AG09309 (cell line): ENCODE results near the gene RPS18.

Experiments used
- DNase-seq: peaks from one replicate; pipeline ENCODE4 v3.0.0-alpha.2; 2010; ENCODE audit warnings: low read depth
- H3K4me3 ChIP-seq: 2 replicates; pipeline ENCODE4 v1.5.1; 2011; ENCODE audit warnings: mild to moderate bottlenecking, low read depth, low read length, moderate library complexity; ENCODE audit not compliant: control insufficient read depth
- CTCF ChIP-seq: IDR thresholded peaks from 2 replicates; pipeline ENCODE4 v1.5.1; 2011; ENCODE audit warnings: mild to moderate bottlenecking, low read depth, low read length, inconsistent platforms; ENCODE audit not compliant: insufficient read depth, control insufficient read depth; ENCODE audit errors: missing control alignments

Gene RPS18

GRCh38 chr6:33292996-33293682 lies 21.3 kb downstream of the RPS18 start:
- no peak overlapping the region for H3K4me3 ChIP-seq
- no peak for DNase-seq
- no peak for TF ChIP-seq CTCF

DNA sequence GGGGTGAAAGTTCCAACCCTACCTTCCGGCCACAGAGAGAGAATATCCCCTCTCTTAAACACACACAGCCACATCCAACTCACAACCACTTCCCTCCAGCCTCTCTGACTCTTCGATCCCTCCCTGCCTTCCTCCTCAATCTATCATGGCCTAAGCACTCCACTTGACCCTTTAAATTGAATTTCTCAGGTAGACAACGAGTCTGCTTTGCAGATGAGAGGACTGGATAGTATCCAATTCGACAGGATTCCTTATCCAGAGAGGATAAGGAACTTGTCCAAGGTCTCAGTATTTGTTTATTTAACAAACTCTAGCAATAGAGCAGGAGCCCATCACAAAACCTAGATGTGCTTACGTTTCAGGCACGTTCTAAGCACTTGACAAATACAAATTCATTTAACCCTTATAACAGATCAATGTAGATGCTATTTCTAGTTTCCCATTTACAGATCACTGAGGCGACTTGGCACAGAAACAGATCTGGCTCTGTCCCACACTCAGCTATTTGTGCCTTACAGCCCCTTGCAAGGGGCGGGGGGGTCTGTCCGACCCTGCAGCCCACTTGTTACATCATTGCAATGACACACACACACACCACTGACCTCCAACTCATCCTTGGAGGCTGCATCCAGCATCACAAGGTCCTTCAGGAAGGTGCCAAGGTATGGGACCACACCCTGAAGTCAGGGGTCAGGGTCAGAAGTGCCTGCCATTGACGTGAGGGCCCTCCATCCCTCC lies 22.4 kb downstream of the RPS18 start:
- TF ChIP-seq CTCF = no peak
- DNase-seq = no peak
- no peak overlapping the region for H3K4me3 ChIP-seq

DNA sequence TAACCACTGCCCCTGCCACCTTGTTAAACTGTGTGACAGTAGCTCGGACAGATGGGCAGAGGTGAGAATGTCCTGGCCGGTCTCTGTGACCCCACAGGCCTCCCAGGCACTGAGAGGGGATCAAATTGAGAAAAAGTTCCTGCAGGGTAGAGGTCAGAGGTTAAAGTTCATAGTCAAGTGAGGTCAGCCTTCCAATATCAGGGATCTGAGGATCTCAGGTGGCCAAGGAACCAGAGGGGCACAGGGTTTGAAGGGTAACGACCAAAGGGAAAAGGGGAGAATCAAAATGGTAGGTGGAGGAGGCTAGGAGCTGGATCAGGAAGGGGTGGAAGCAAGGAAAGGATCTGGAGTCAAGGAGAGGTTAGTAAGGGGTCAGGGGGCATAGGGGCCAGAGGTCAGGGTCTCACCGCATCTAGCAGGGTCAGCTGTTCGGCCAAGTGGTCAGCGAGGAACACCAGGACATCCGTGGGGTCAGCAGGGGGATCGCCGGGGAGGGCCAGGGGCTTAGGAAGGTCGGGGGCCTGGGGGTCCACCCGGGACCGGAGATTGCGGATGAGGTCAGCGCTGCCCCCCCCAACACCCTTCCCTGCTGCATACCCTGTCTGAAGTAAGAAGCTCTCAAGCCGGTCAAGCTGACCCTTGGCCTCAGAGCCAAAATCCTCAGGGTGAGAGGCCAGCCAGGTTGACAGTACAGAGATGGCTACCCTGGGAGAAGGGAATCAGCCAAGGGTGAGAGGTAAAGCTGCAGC lies 23.9 kb downstream of the RPS18 start:
- no peak for TF ChIP-seq CTCF

DNA sequence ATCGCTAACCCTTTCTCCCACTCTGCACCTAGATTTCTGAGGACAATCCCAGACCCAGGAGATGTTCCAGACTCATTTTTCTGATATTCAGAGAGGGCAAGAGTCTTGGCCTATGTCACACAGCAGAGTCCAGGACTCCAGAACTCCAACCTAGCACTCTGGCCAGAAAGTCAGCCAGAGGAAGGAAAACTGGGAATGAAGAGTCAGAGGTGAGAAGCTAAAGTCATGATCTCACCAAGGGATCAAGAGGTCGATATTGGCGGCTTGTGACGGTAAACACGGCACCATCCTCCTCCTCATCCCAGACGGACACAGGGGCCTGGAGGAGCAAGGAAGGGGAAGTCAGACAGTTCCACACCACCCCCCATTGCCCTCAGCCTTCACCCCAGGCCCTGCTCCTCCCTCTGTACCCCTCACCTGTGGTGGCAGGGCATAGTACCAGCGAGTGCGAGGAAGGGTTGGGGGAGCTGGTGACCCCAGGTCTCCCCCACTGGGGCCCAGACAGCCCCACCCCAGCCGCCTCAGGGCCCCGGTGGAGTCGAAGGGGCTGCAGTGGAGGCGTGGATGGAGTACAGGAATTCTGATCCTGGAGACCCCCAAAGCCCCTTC lies 25.0 kb downstream of the RPS18 start:
- DNase-seq = no peak
- no peak for TF ChIP-seq CTCF
- peak overlapping the region; percentile 77 for H3K4me3 ChIP-seq

More for the DNA sequence above, 23.9 kb downstream of the RPS18 start:
- no peak for DNase-seq
- no peak overlapping the region for H3K4me3 ChIP-seq

- no peak for DNase-seq
- no peak for TF ChIP-seq CTCF
- peak overlapping the region; percentile 77 for H3K4me3 ChIP-seq
Measured at GRCh38 chr6:33297406-33297955, 25.6 kb downstream of the RPS18 start.
